GM18868 (cell line): ENCODE results near the gene MSLN.
"Not testable (repeated sequence)": the region's sequence is repeated elsewhere in the genome, so short reads cannot be mapped to it uniquely, and the experiment has no call there.

ENCODE experiments used
- ATAC-seq: cut with Tn5 transposase; IDR thresholded peaks from one replicate; pipeline ENCODE4 v1.9.1; 2021; ENCODE audit warnings: mild to moderate bottlenecking, moderate library complexity; ENCODE audit not compliant: unreplicated experiment

The MSLN gene

DNA sequence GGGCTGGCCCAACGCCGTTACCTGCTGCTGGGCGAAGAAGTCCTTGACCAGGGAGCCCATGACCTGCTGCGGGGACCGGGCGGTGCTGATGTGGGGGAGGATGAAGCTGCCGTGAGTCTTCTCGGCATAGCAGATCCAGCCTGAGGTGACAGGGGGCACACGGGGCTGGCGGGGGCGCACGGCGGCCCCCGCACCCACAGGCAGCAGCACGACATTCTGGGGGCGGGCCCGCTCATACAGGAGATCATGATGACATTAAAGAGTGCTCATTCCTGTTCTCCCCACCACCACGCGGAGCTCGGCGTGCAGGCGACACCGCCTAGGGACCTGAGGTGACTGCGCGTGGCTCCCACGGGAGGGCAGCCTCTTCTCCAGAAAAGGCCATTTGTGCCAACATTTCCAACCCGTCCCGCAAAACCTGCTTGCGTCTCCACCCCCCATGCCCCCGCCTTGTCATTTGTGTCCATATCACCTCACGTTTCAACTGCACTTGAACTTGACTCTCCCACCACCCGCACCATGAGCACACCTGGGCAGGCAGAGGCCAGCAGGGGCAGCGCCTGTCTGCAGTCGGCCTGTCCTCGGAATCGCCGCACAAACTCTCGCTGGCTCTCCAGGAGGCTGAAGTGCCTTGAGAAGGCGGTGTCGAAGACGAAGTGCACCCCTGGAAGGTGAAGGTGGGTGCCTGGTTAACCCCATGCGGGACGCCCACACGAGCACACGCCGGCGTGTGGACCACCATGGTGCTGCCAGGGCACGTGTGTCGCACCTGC lies 26.1 kb upstream of the MSLN start:
- no peak for ATAC-seq

DNA sequence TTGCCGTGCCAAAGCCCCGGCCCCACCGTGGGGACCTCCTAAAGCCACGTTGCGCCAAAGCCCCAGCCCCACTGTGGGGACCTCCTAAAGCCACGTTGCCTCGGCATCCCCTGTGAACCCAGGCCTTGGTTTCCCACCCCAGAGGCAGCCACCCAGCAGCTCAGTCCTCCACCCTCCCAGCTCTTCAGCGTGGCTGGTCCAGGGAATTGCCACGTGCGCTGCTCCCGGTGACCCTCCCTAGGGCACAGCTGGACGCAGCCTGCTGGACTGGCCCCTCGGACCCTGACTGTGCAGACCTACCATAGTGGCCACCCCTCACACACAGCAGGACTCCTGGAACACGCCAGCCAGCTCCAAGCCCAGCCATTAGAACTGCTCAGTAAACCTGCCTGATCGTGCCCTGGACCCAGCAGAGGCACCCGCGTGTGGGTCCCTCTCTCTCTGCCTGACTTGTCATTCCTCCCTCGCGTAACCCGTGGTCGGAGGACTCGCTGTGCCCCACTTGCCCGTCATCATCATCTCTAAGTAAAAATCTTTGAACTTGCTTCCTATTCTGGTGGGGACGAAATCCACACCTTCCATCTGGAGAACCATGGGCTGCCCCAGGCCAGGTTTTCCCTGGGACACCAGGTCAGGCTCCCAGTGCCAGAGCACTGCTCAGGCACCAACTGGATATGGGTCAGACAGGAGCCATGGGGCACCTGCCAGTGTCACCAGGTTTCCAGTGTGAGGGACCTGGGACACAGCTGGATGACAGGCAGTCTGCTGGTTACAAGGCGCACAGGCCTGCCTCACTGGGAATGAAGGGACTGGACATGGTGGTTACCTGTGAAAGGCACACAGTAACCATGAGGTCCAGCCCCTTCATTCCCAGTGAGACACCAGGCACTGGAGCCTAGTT lies 25.3 kb upstream of the MSLN start:
- ATAC-seq: no peak

- no peak for ATAC-seq
These were observed 24.5 kb upstream of the MSLN start for GRCh38 chr16:735982-736453.

GRCh38 chr16:736936-737481 lies 23.5 kb upstream of the MSLN start:
- ATAC-seq: no peak

- ATAC-seq: no peak
These were observed 20.7 kb upstream of the MSLN start for GRCh38 chr16:739560-740458.

DNA sequence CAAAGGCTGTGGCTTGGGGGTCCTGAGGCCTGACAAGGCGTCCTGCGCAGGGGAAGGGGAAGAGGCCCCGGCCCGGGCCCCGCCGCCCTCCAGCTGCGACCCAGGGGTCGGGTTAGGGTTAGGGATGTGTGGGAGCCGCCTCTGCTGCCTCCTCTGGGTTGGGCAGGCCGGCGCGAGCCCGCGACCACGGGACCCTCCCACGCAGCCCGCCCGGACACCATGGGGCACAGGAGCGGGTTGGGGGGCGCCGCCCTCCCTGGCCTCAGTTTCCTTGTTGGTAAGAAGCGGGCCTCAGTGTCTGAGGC lies 20.1 kb upstream of the MSLN start:
- ATAC-seq: peak; percentile 8

DNA sequence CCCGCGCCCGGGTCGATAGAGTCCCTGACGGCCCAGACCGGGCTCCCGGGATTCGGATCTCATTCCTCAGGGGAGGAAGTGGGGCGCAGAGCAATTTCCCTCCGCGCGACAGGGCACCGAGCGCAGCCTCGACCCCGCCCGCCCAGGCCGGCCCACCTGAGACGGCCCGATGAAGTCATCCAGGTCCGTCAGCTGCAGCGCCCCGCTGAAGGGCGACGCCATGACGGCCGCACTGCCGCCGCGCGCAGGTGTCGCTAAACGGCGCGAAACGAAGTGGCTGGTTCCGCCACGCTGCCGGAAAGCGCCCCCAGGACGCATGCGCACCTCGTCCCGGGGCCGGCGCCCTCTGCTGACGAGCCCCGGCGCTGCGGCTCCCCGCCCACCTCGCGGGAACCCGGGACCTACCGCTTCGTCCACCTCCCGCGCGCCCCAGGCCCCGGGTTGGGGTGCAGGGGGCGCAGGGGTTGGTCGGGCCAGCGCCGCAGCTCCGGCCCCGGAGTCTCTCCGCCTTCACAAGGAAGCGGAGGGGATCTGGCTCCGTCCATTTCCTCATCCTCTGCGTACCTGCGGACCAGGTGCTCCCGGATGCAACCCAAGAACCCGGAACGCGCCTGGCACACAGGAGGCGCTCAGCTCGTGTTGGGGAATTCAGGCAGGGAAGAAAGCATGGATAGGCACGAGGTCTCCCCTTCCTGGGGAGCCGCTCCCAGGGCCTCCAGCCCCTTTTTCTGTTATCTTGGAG lies 19.6 kb upstream of the MSLN start, which contains the start of gene CIAO3:
CIAO3 (minus strand) TSS at position 234 of the 742 bp plus-strand sequence; CDS start at position 222, 12 bp downstream.
- peak; percentile 76 for ATAC-seq

GRCh38 chr16:741986-742629 lies 18.4 kb upstream of the MSLN start:
- ATAC-seq: no peak

- not testable (repeated sequence) for ATAC-seq
These were observed 17.6 kb upstream of the MSLN start for GRCh38 chr16:742894-743293.

DNA sequence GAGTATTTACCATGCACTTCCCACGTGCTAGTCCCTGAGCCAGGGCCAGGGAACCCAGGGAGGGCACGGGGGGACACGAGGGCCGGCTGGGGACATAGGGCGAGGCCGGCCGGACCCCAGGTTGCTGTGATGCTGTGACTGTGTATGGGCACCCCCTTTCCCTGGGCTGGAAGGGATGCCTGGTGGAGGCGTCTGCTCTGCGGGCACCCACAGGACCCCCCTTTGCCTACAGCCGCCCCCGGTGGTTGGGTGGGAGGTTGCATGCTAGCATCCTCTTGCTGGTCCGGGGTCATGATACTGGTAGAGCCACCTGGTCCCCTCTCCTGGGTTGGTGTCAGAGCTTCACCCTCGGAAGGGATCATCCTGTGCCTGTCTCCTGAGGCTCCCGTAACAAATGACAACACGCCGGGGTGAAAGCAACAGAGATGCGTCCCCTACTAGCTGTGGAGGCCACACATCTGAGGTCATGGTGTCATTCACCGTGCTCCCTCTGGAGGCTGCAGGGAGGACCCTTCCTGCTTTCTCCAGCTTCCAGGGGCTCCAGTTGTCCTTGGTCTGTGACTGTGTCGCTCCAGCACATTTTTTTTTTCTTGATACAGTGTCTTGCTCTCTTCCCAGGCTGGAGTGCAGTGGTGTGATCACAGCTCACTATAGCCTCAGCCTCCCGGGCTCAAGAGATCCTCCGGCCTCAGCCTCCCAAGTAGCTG lies 16.6 kb upstream of the MSLN start:
- ATAC-seq: no peak

GRCh38 chr16:745739-746138 lies 14.8 kb upstream of the MSLN start:
- no peak for ATAC-seq

DNA sequence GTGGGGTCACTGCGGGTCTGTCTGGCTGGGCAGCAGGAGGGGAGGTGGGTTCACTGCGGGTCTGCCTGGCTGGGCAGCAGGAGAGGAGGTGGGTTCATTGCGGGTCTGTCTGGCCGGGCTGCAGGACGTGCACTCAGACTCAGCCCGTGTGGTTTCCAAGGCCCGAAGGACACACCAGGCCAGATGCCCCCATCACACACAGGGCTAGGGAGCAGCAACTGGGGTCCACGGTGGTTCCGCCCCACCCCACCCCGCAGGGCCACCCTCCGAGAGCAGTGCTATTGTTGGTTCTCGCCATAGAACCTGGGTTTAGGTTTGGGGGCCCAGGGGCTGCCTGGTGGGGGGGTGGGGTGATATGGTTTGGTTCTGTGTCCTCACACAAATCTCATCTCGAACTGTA lies 13.9 kb upstream of the MSLN start:
- ATAC-seq: no peak

DNA sequence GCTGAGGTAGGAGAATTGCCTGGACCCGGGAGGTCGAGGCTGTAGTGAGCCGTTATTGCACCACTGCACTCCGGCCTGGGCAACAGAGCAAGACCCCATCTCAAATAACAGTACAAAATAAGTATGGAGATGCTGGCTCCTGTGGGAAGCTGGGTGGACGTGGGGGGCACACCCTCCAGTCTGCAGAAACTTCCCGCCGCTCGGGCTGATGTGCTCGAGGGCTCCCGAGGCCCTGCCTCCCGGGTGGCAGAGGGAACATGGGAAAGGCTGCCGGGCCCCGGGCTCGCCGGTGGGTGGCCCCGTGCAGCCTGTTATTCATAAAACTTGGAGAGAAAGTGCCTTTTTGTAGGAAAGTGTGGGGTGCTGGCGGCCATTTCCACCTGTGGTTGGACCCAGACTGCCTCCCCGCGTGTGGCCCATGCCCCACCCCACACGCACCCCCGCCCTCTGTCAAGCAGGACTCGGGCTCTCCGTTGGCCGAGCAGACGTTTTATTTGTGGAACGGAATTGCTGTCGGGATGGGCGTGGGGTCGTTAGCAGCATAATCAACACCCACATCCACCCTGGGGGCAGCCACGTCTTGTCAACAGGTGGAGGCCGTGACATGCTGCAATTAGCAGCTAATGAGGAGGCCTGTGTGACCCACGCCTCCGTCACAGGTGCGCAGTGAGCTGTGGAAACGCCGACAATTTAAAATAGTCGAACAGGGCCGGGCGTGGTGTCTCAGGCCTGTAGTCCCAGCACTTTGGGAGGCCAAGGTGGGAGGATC lies 12.4 kb upstream of the MSLN start:
- no peak for ATAC-seq

GRCh38 chr16:749010-749409 lies 11.5 kb upstream of the MSLN start:
- ATAC-seq: no peak

DNA sequence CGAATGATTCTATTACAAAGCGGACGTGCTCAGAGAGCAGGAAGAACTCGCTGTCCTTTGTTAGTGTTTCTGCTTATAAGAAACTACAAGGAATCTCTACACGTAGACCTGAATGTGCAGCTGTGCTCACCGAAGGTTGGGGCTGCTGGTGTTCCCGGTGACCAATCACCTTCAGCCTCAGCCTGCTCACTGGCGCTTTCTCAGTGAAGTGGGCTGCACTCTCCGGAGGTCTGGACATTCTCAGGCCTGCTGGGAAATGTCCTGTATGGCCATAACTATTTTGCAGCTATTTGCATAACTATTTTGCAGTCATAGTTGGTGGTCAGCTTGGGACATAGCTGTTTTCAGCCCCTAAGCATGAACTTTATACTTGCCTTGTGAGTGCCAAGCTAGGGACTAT lies 10.0 kb upstream of the MSLN start:
- ATAC-seq: no peak

GRCh38 chr16:751152-752006 lies 9.2 kb upstream of the MSLN start:
- no peak for ATAC-seq

GRCh38 chr16:752007-752312 lies 8.6 kb upstream of the MSLN start:
- ATAC-seq: no peak
